Hepatocyte (in vitro differentiated cells): Measurements from ENCODE around the gene CNIH3. TPM values are rescaled to one million over a fixed set of nuclear protein-coding genes. Genes with fewer than 3 reads are reported as not detected.

ENCODE experiments used
- DNase-seq: peaks from one replicate; pipeline ENCODE4 v3.0.0-alpha.2; 2016; ENCODE audit warnings: low spot score
- H2AFZ ChIP-seq: fragments of 200-600 bp; sonication (generic); 2 replicates; pipeline ENCODE4 v1.6.0; 2016; ENCODE audit warnings: antibody characterized with exemption, mild to moderate bottlenecking
- H3K27ac ChIP-seq: fragments of 200-600 bp; sonication (generic); 2 replicates; pipeline ENCODE4 v1.5.1; 2016; ENCODE audit warnings: mild to moderate bottlenecking
- H3K27me3 ChIP-seq: fragments of 200-600 bp; sonication (generic); 2 replicates; pipeline ENCODE4 v1.6.1; 2016
- H3K36me3 ChIP-seq: fragments of 200-600 bp; sonication (generic); replicated peaks from 2 replicates; pipeline ENCODE4 v1.5.1; 2016; ENCODE audit warnings: low read depth; ENCODE audit not compliant: insufficient read depth
- H3K4me1 ChIP-seq: fragments of 200-600 bp; sonication (generic); 2 replicates; pipeline ENCODE4 v1.5.1; 2016; ENCODE audit warnings: mild to moderate bottlenecking, moderate library complexity; ENCODE audit not compliant: insufficient read depth
- H3K4me2 ChIP-seq: fragments of 200-600 bp; sonication (generic); 2 replicates; pipeline ENCODE4 v1.6.0; 2016
- H3K4me3 ChIP-seq: fragments of 200-600 bp; sonication (generic); 2 replicates; pipeline ENCODE4 v1.5.1; 2016; ENCODE audit warnings: mild to moderate bottlenecking
- H3K79me2 ChIP-seq: fragments of 200-600 bp; sonication (generic); 2 replicates; pipeline ENCODE4 v1.6.0; 2017; ENCODE audit warnings: mild to moderate bottlenecking
- H3K9me2 ChIP-seq: fragments of 200-600 bp; sonication (generic); replicated peaks from 2 replicates; pipeline ENCODE4 v1.6.0; 2017; ENCODE audit warnings: mild to moderate bottlenecking; ENCODE audit not compliant: insufficient read depth
- H3K9me3 ChIP-seq: fragments of 200-600 bp; sonication (generic); 2 replicates; pipeline ENCODE4 v1.5.1; 2016; ENCODE audit warnings: low read depth, mild to moderate bottlenecking
- H4K20me1 ChIP-seq: fragments of 200-600 bp; sonication (generic); 2 replicates; pipeline ENCODE4 v1.6.0; 2016; ENCODE audit warnings: mild to moderate bottlenecking; ENCODE audit not compliant: insufficient read depth, poor library complexity, severe bottlenecking
- CTCF ChIP-seq: fragments of 200-600 bp; sonication (generic); IDR thresholded peaks from 2 replicates; pipeline ENCODE4 v1.5.1; 2016; ENCODE audit warnings: antibody characterized with exemption, mild to moderate bottlenecking; ENCODE audit not compliant: poor library complexity
- EZH2 ChIP-seq: fragments of 200-600 bp; sonication (generic); IDR thresholded peaks from 2 replicates; pipeline ENCODE4 v1.6.1; 2016; ENCODE audit warnings: antibody characterized with exemption, mild to moderate bottlenecking, borderline replicate concordance
- EZH2phosphoT487 ChIP-seq: fragments of 200-600 bp; sonication (generic); IDR thresholded peaks from one replicate; pipeline ENCODE4 v1.6.1; 2018; ENCODE audit warnings: antibody characterized with exemption, mild to moderate bottlenecking, low read depth, moderate library complexity; ENCODE audit not compliant: unreplicated experiment, severe bottlenecking
- WGBS: methylation state at CpG from one replicate; pipeline ENCODE4 v1.1.6; 2016; ENCODE audit warnings: low lambda C conversion rate; ENCODE audit errors: missing lambda C conversion rate; 5-methylcytosine and 5-hydroxymethylcytosine counted together
- polyA plus RNA-seq: library from polyadenylated mRNA; unstranded; fragments of >200 nt; fragmentation: Nextera tagmentation; extraction: Ambion mirVana; gene quantifications from 2 replicates; pipeline ENCODE4 v1.2.1, GENCODE V29; 2016
- total RNA-seq: library from RNA; depleted of rRNA; stranded (reverse); fragments of >200 nt; gene quantifications from 2 replicates; pipeline ENCODE4 v1.2.3, GENCODE V29; 2014

CNIH3 gene
- total and polyA plus RNA-seq, 2 experiments from 2014 or later = 2.8 to 3.5 TPM

- H3K27me3 ChIP-seq = no peaks in the 10 kb centered on the region
- H2AFZ ChIP-seq = no peak overlapping the region
- WGBS = 93% methylated on average over 3 of the region's 3 CpGs
- no peaks in the 10 kb centered on the region for H3K79me2 ChIP-seq
- H4K20me1 ChIP-seq = no peaks in the 10 kb centered on the region
- no peak for TF ChIP-seq CTCF
- no peak for TF ChIP-seq EZH2
- TF ChIP-seq EZH2phosphoT487 = no peak
- no peaks in the 10 kb centered on the region for H3K9me3 ChIP-seq
- no peaks in the 10 kb centered on the region for H3K9me2 ChIP-seq
- no peak overlapping the region for H3K4me2 ChIP-seq
- H3K4me1 ChIP-seq = peaks cover 7% of the 10 kb centered on the region
- DNase-seq = no peak
- H3K4me3 ChIP-seq = no peak overlapping the region
- no peak overlapping the region for H3K27ac ChIP-seq
- H3K36me3 ChIP-seq = no peaks in the 10 kb centered on the region
These were observed 169.5 kb downstream of the CNIH3 start for GRCh38 chr1:224785622-224786021.

- Histone ChIP-seq H3K4me3 (no peak overlapping the region), H3K79me2 (no peaks in the 10 kb centered on the region), H3K27ac (no peak overlapping the region), H3K27me3 (no peaks in the 10 kb centered on the region), H3K36me3 (no peaks in the 10 kb centered on the region), H3K9me2 (no peaks in the 10 kb centered on the region), H3K9me3 (no peaks in the 10 kb centered on the region), H3K4me2 (no peak overlapping the region), H4K20me1 (no peaks in the 10 kb centered on the region), H2AFZ (peak overlapping the region; percentile 26), H3K4me1 (peaks cover 7% of the 10 kb centered on the region)
- DNase-seq = no peak
- 83% methylated on average over 3 of the region's 3 CpGs for WGBS
- TF ChIP-seq CTCF (no peak), EZH2 (no peak), EZH2phosphoT487 (no peak)
These were observed 170.6 kb downstream of the CNIH3 start for GRCh38 chr1:224786533-224787250.

- no peak for DNase-seq
- Histone ChIP-seq H4K20me1 (no peaks in the 10 kb centered on the region), H3K79me2 (no peaks in the 10 kb centered on the region), H3K9me2 (no peaks in the 10 kb centered on the region), H3K27me3 (no peaks in the 10 kb centered on the region), H3K27ac (no peak overlapping the region), H2AFZ (no peak overlapping the region), H3K4me2 (no peak overlapping the region), H3K4me3 (no peak overlapping the region), H3K36me3 (no peaks in the 10 kb centered on the region), H3K9me3 (no peaks in the 10 kb centered on the region), H3K4me1 (peaks cover 7% of the 10 kb centered on the region)
- TF ChIP-seq CTCF (no peak), EZH2phosphoT487 (no peak), EZH2 (no peak)
These were observed 173.2 kb downstream of the CNIH3 start for GRCh38 chr1:224789311-224789710.

Other genes with a start within 250 kb of the CNIH3 start
- gene WDR26, start 181.5 kb upstream of the CNIH3 start, total RNA-seq = 63.4 and 72.1 TPM in 2 replicates
- 9.4 and 11.7 TPM in 2 replicates for gene WDR26, start 181.5 kb upstream of the CNIH3 start, polyA plus RNA-seq